ENCODE results near the gene MYO15B.

Gene MYO15B

GRCh38 chr17:75628425-75628824 lies 40.8 kb downstream of the MYO15B start:
- TF ChIP-seq EZH2phosphoT487 (IDR thresholded peaks at IDR 0.05; ENCODE audit: low read length) (no peak), EZH2 (optimal IDR thresholded peaks at IDR 0.05; ENCODE audit: low read depth, low read length) (no peak), CTCF (IDR thresholded peaks at IDR 0.05; ENCODE audit: low read length) (no peak)
- H3K9me3 ChIP-seq (replicated peaks; ENCODE audit: insufficient read depth, low read length) = no peaks in the 10 kb centered on the region
- H3K36me3 ChIP-seq (replicated peaks; ENCODE audit: insufficient read depth, low read length) = no peaks in the 10 kb centered on the region
- H3K9ac ChIP-seq (ENCODE audit: low read length) = no peak overlapping the region
- H4K20me1 ChIP-seq (ENCODE audit: insufficient read depth, low read length) = no peaks in the 10 kb centered on the region
- no peak overlapping the region for H3K4me2 ChIP-seq (ENCODE audit: low read depth, low read length)
- H3K79me2 ChIP-seq (ENCODE audit: low read length) = no peaks in the 10 kb centered on the region
- no peaks in the 10 kb centered on the region for H3K27me3 ChIP-seq (replicated peaks; ENCODE audit: insufficient read depth, low read length)
- no peaks in the 10 kb centered on the region for H3F3A ChIP-seq (ENCODE audit: insufficient read depth, low read length)
- peaks cover 4% of the 10 kb centered on the region for H3K4me1 ChIP-seq (ENCODE audit: low read length)
- H2AFZ ChIP-seq (ENCODE audit: low read length) = no peak overlapping the region
- H3K27ac ChIP-seq (ENCODE audit: low read length) = no peak overlapping the region
- DNase-seq = no peak
- H3K9me2 ChIP-seq (replicated peaks; ENCODE audit: insufficient read depth, low read length) = no peaks in the 10 kb centered on the region
- no peak overlapping the region for H3K4me3 ChIP-seq (ENCODE audit: low read length)

GRCh38 chr17:75629157-75629556 lies 41.6 kb downstream of the MYO15B start:
- DNase-seq = no peak
- no peaks in the 10 kb centered on the region for H3K36me3 ChIP-seq (replicated peaks; ENCODE audit: insufficient read depth, low read length)
- no peaks in the 10 kb centered on the region for H3K9me3 ChIP-seq (replicated peaks; ENCODE audit: insufficient read depth, low read length)
- no peak overlapping the region for H3K4me2 ChIP-seq (ENCODE audit: low read depth, low read length)
- no peak overlapping the region for H2AFZ ChIP-seq (ENCODE audit: low read length)
- H3K4me1 ChIP-seq (ENCODE audit: low read length) = peaks cover 12% of the 10 kb centered on the region
- no peak overlapping the region for H3K27ac ChIP-seq (ENCODE audit: low read length)
- no peaks in the 10 kb centered on the region for H4K20me1 ChIP-seq (ENCODE audit: insufficient read depth, low read length)
- H3K9me2 ChIP-seq (replicated peaks; ENCODE audit: insufficient read depth, low read length) = no peaks in the 10 kb centered on the region
- no peaks in the 10 kb centered on the region for H3K27me3 ChIP-seq (replicated peaks; ENCODE audit: insufficient read depth, low read length)
- no peaks in the 10 kb centered on the region for H3K79me2 ChIP-seq (ENCODE audit: low read length)
- no peaks in the 10 kb centered on the region for H3F3A ChIP-seq (ENCODE audit: insufficient read depth, low read length)
- no peak overlapping the region for H3K4me3 ChIP-seq (ENCODE audit: low read length)
- no peak for TF ChIP-seq EZH2 (optimal IDR thresholded peaks at IDR 0.05; ENCODE audit: low read depth, low read length)
- TF ChIP-seq CTCF (IDR thresholded peaks at IDR 0.05; ENCODE audit: low read length) = no peak
- no peak for TF ChIP-seq EZH2phosphoT487 (IDR thresholded peaks at IDR 0.05; ENCODE audit: low read length)
- no peak overlapping the region for H3K9ac ChIP-seq (ENCODE audit: low read length)

GRCh38 chr17:75630071-75630917 lies 42.7 kb downstream of the MYO15B start:
- no peak overlapping the region for H3K9ac ChIP-seq (ENCODE audit: low read length)
- no peaks in the 10 kb centered on the region for H3K79me2 ChIP-seq (ENCODE audit: low read length)
- no peak overlapping the region for H2AFZ ChIP-seq (ENCODE audit: low read length)
- H4K20me1 ChIP-seq (ENCODE audit: insufficient read depth, low read length) = no peaks in the 10 kb centered on the region
- no peaks in the 10 kb centered on the region for H3K36me3 ChIP-seq (replicated peaks; ENCODE audit: insufficient read depth, low read length)
- H3K27ac ChIP-seq (ENCODE audit: low read length) = no peak overlapping the region
- no peaks in the 10 kb centered on the region for H3K9me3 ChIP-seq (replicated peaks; ENCODE audit: insufficient read depth, low read length)
- no peak overlapping the region for H3K4me3 ChIP-seq (ENCODE audit: low read length)
- H3F3A ChIP-seq (ENCODE audit: insufficient read depth, low read length) = no peaks in the 10 kb centered on the region
- TF ChIP-seq EZH2 (optimal IDR thresholded peaks at IDR 0.05; ENCODE audit: low read depth, low read length) (no peak), CTCF (IDR thresholded peaks at IDR 0.05; ENCODE audit: low read length) (no peak), EZH2phosphoT487 (IDR thresholded peaks at IDR 0.05; ENCODE audit: low read length) (no peak)
- H3K4me1 ChIP-seq (ENCODE audit: low read length) = peaks cover 13% of the 10 kb centered on the region
- DNase-seq = no peak
- no peak overlapping the region for H3K4me2 ChIP-seq (ENCODE audit: low read depth, low read length)
- H3K9me2 ChIP-seq (replicated peaks; ENCODE audit: insufficient read depth, low read length) = no peaks in the 10 kb centered on the region
- H3K27me3 ChIP-seq (replicated peaks; ENCODE audit: insufficient read depth, low read length) = no peaks in the 10 kb centered on the region

Measured in MM.1S (cell line).